Ovary (tissue), 3 donors: ENCODE data around the gene EHMT1.

Experiments used
- POLR2A ChIP-seq: fragments of 450-650 bp; IDR thresholded peaks from one replicate; pipeline ENCODE4 v1.6.1; 2017; ENCODE audit warnings: antibody characterized with exemption, mild to moderate bottlenecking, moderate library complexity
- TF ChIP-seq, protein P1 (sequence below), 3 donors: fragments of 450-650 bp in 2 of 3; fragments of 200-600 bp in 1 of 3; IDR thresholded peaks; one replicate each; pipeline versions ENCODE4 v1.5.1 to v1.8.0; 2016 to 2022; ENCODE audit warnings: antibody characterized with exemption in 3 of 3, mild to moderate bottlenecking in 1 of 3
- donor health status: DM: no; HTN: no; CAD: no.

DNA sequence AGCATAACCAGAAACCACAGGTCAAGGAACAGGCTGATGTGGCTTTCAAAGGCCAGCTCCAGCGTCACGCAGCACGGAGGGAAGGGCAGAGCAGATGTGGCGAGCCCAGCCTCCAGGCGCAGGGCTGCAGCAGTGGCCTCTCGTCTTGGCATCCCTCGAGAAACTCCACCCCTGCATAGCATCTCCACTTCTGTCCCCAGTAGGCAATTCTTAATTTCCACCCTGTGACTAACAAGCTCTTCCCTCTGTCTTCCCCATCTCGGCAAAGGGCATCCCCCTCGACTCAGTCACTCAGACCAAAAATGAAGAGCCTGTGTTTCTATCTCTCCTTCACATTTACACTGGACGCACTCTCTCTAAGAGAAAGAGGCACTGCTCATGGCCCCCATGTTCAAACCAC is 257.0 kb downstream of the EHMT1 start:
- TF ChIP-seq POLR2A, result no peak
- TF ChIP-seq, protein P1, sequence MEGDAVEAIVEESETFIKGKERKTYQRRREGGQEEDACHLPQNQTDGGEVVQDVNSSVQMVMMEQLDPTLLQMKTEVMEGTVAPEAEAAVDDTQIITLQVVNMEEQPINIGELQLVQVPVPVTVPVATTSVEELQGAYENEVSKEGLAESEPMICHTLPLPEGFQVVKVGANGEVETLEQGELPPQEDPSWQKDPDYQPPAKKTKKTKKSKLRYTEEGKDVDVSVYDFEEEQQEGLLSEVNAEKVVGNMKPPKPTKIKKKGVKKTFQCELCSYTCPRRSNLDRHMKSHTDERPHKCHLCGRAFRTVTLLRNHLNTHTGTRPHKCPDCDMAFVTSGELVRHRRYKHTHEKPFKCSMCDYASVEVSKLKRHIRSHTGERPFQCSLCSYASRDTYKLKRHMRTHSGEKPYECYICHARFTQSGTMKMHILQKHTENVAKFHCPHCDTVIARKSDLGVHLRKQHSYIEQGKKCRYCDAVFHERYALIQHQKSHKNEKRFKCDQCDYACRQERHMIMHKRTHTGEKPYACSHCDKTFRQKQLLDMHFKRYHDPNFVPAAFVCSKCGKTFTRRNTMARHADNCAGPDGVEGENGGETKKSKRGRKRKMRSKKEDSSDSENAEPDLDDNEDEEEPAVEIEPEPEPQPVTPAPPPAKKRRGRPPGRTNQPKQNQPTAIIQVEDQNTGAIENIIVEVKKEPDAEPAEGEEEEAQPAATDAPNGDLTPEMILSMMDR (IDR thresholded peaks at IDR 0.05), result no peak
